ENCODE results near the gene TAS2R16.

TAS2R16 gene

GRCh38 chr7:122995600-122995999 is at the start of gene TAS2R16:
TSS of gene TAS2R16 (minus strand) at chr7:122995700. CDS start at chr7:122995634, 66 bp downstream.
- DNase-seq, result no peak

- DNase-seq, result no peak
Observed at GRCh38 chr7:123043642-123044041, 48.1 kb upstream of the TAS2R16 start.

- DNase-seq, result no peak
Observed at GRCh38 chr7:123041101-123041500, 45.6 kb upstream of the TAS2R16 start.

GRCh38 chr7:123039269-123039668 is 43.8 kb upstream of the TAS2R16 start:
- DNase-seq, result no peak

GRCh38 chr7:123034106-123034505 is 38.6 kb upstream of the TAS2R16 start:
- no peak for DNase-seq

GRCh38 chr7:123030631-123031030 is 35.1 kb upstream of the TAS2R16 start:
- no peak for DNase-seq

- no peak for DNase-seq
Observed at GRCh38 chr7:123028339-123028738, 32.8 kb upstream of the TAS2R16 start.

GRCh38 chr7:123026251-123026650 is 30.8 kb upstream of the TAS2R16 start:
- DNase-seq, result no peak

GRCh38 chr7:123024989-123025758 is 29.7 kb upstream of the TAS2R16 start:
- DNase-seq, result no peak

GRCh38 chr7:123023126-123023525 is 27.6 kb upstream of the TAS2R16 start:
- no peak for DNase-seq

GRCh38 chr7:123022576-123022975 is 27.1 kb upstream of the TAS2R16 start:
- no peak for DNase-seq

- DNase-seq, result no peak
Observed at GRCh38 chr7:123012435-123012834, 16.9 kb upstream of the TAS2R16 start.

- DNase-seq, result no peak
Observed at GRCh38 chr7:123011766-123012369, 16.4 kb upstream of the TAS2R16 start.

- DNase-seq, result no peak
Observed at GRCh38 chr7:123004931-123005330, 9.4 kb upstream of the TAS2R16 start.

GRCh38 chr7:123003539-123004126 is 8.1 kb upstream of the TAS2R16 start:
- no peak for DNase-seq

GRCh38 chr7:122989577-122989976 is 5.9 kb downstream of the TAS2R16 start:
- no peak for DNase-seq

- no peak for DNase-seq
Observed at GRCh38 chr7:122989041-122989440, 6.5 kb downstream of the TAS2R16 start.

GRCh38 chr7:122988333-122988732 is 7.2 kb downstream of the TAS2R16 start:
- no peak for DNase-seq

GRCh38 chr7:122987463-122987862 is 8.0 kb downstream of the TAS2R16 start:
- no peak for DNase-seq

GRCh38 chr7:122984021-122984420 is 11.5 kb downstream of the TAS2R16 start:
- DNase-seq, result no peak

- DNase-seq, result no peak
Observed at GRCh38 chr7:122983261-122983660, 12.2 kb downstream of the TAS2R16 start.

- DNase-seq, result no peak
Observed at GRCh38 chr7:122975341-122975740, 20.2 kb downstream of the TAS2R16 start.

- no peak for DNase-seq
Observed at GRCh38 chr7:122974229-122974628, 21.3 kb downstream of the TAS2R16 start.

GRCh38 chr7:122972056-122972455 is 23.4 kb downstream of the TAS2R16 start:
- DNase-seq, result no peak

All from CD4-positive, alpha-beta T cell treated with Interleukin-17A for 4 hours (primary cell).